ENCODE measurements around the gene SLFN12.
"Not testable (repeated sequence)": the region's sequence is repeated elsewhere in the genome, so short reads cannot be mapped to it uniquely, and the experiment has no call there.

SLFN12 gene
- total RNA-seq = 6.6 to 8.9 (median 6.9) reads per million in 3 donors

DNA sequence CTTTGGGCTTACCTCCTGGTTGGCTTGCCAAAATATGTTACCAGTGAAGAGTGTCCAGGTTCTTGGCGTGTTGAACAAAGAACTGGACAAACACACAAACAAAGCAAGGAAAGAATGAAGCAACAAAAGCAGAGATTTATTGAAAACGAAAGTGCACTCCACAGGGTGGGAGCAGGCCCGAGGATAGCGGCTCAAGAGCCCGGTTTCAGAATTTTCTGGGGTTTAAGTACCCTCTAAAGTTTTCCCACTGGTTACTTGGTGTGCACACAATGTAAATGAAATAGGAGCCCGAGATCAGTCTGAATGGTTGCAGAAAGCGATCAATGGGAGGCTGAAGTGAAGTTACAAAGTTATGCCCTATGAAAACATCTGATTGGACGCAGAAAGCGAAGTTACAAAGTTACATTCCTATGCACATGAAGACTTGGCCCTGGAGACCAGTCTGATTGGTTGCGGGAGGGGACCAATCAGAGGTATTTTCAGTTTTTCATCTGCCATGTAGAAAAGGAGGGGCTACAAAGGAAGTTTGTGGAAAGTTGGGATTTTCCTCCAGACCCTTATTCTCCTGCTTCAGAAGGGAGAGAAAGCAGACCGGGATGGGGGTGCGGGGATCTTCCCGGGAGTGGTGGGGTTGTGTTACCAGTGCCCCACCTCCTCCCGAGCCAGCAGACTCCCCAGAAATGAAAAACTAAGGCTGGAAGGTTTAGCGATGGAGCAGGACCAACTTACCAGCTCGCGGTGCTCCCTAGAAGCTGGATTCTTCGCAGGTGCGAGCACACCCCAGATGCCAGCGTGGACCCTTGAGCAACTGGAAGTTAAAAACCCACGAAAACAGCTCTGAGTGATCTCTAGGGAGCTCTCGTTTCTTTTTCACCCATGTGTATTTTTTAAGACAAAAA is at the start of gene SLFN12:
SLFN12 (minus strand) TSS at position 325 of the 899 bp plus-strand sequence. CDS start 9,472 bp downstream, outside the sequence.
- Histone ChIP-seq H3K9me3 (ENCODE audit: control insufficient read depth, low read length) (no peaks in the 10 kb centered on the region), H3K27me3 (replicated peaks; ENCODE audit: control insufficient read depth, insufficient read depth, low read length, poor library complexity, severe bottlenecking) (no peaks in the 10 kb centered on the region), H3K36me3 (ENCODE audit: control insufficient read depth, insufficient read depth, low read length) (no peaks in the 10 kb centered on the region), H3K4me1 (ENCODE audit: control insufficient read depth, insufficient read depth, low read length, poor library complexity, severe bottlenecking) (peaks cover 14% of the 10 kb centered on the region), H3K27ac (ENCODE audit: insufficient read depth, low read length, poor library complexity, severe bottlenecking) (peak within 1 kb of the TSS; percentile 64), H3K4me3 (ENCODE audit: insufficient read depth, low read depth, low read length, poor library complexity, severe bottlenecking) (peak within 1 kb of the TSS; percentile 63)
- peak; percentile 27 to 59 (median 36) for DNase-seq

DNA sequence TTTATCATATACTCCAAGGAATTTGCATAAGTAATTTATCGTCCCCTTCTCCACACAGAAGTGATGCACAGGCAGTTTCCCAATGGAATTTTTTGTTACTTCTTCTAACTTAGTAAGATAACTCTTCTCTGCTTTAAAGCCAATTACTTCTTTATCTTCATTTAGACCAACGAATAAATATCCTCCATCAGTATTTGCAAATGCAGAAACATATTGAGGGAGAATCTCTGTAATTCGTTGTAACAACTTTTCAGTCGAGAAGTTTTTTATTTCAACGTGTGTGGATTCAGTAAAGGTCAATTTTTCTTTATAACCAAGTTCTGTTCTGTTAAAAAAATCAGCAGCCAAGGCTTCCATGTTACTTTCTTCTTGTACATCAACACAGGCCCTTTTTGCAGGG is 47.0 kb upstream of the SLFN12 start:
- Histone ChIP-seq H3K36me3 (ENCODE audit: control insufficient read depth, insufficient read depth, low read length) (peaks cover 43% of the 10 kb centered on the region), H3K4me1 (ENCODE audit: control insufficient read depth, insufficient read depth, low read length, poor library complexity, severe bottlenecking) (no peaks in the 10 kb centered on the region), H3K27me3 (replicated peaks; ENCODE audit: control insufficient read depth, insufficient read depth, low read length, poor library complexity, severe bottlenecking) (no peaks in the 10 kb centered on the region), H3K4me3 (ENCODE audit: insufficient read depth, low read depth, low read length, poor library complexity, severe bottlenecking) (no peak overlapping the region), H3K9me3 (ENCODE audit: control insufficient read depth, low read length) (no peaks in the 10 kb centered on the region), H3K27ac (ENCODE audit: insufficient read depth, low read length, poor library complexity, severe bottlenecking) (no peak overlapping the region)
- DNase-seq = no peak

GRCh38 chr17:35477248-35477647 is 44.9 kb upstream of the SLFN12 start:
- Histone ChIP-seq H3K27me3 (replicated peaks; ENCODE audit: control insufficient read depth, insufficient read depth, low read length, poor library complexity, severe bottlenecking) (no peaks in the 10 kb centered on the region), H3K4me1 (ENCODE audit: control insufficient read depth, insufficient read depth, low read length, poor library complexity, severe bottlenecking) (no peaks in the 10 kb centered on the region), H3K36me3 (ENCODE audit: control insufficient read depth, insufficient read depth, low read length) (peaks cover 36% of the 10 kb centered on the region), H3K9me3 (ENCODE audit: control insufficient read depth, low read length) (no peaks in the 10 kb centered on the region), H3K4me3 (ENCODE audit: insufficient read depth, low read depth, low read length, poor library complexity, severe bottlenecking) (no peak overlapping the region), H3K27ac (ENCODE audit: insufficient read depth, low read length, poor library complexity, severe bottlenecking) (no peak overlapping the region)
- DNase-seq = no peak

GRCh38 chr17:35476283-35476820 is 44.1 kb upstream of the SLFN12 start:
- no peak for DNase-seq
- no peaks in the 10 kb centered on the region for H3K27me3 ChIP-seq (replicated peaks; ENCODE audit: control insufficient read depth, insufficient read depth, low read length, poor library complexity, severe bottlenecking)
- H3K9me3 ChIP-seq (ENCODE audit: control insufficient read depth, low read length) = no peaks in the 10 kb centered on the region
- no peak overlapping the region for H3K27ac ChIP-seq (ENCODE audit: insufficient read depth, low read length, poor library complexity, severe bottlenecking)
- no peak overlapping the region for H3K4me3 ChIP-seq (ENCODE audit: insufficient read depth, low read depth, low read length, poor library complexity, severe bottlenecking)
- H3K4me1 ChIP-seq (ENCODE audit: control insufficient read depth, insufficient read depth, low read length, poor library complexity, severe bottlenecking) = no peaks in the 10 kb centered on the region
- H3K36me3 ChIP-seq (ENCODE audit: control insufficient read depth, insufficient read depth, low read length) = peaks cover 36% of the 10 kb centered on the region

- H3K36me3 ChIP-seq (ENCODE audit: control insufficient read depth, insufficient read depth, low read length) = no peaks in the 10 kb centered on the region
- H3K27me3 ChIP-seq (replicated peaks; ENCODE audit: control insufficient read depth, insufficient read depth, low read length, poor library complexity, severe bottlenecking) = no peaks in the 10 kb centered on the region
- no peaks in the 10 kb centered on the region for H3K9me3 ChIP-seq (ENCODE audit: control insufficient read depth, low read length)
- peaks cover 16% of the 10 kb centered on the region for H3K4me1 ChIP-seq (ENCODE audit: control insufficient read depth, insufficient read depth, low read length, poor library complexity, severe bottlenecking)
- peak overlapping the region; percentile 30 for H3K27ac ChIP-seq (ENCODE audit: insufficient read depth, low read length, poor library complexity, severe bottlenecking)
- H3K4me3 ChIP-seq (ENCODE audit: insufficient read depth, low read depth, low read length, poor library complexity, severe bottlenecking) = no peak overlapping the region
- no peak for DNase-seq
Measured at GRCh38 chr17:35468475-35468874, 36.2 kb upstream of the SLFN12 start.

- Histone ChIP-seq H3K36me3 (ENCODE audit: control insufficient read depth, insufficient read depth, low read length) (no peaks in the 10 kb centered on the region), H3K27ac (ENCODE audit: insufficient read depth, low read length, poor library complexity, severe bottlenecking) (no peak overlapping the region), H3K9me3 (ENCODE audit: control insufficient read depth, low read length) (no peaks in the 10 kb centered on the region), H3K4me1 (ENCODE audit: control insufficient read depth, insufficient read depth, low read length, poor library complexity, severe bottlenecking) (peaks cover 16% of the 10 kb centered on the region), H3K27me3 (replicated peaks; ENCODE audit: control insufficient read depth, insufficient read depth, low read length, poor library complexity, severe bottlenecking) (no peaks in the 10 kb centered on the region), H3K4me3 (ENCODE audit: insufficient read depth, low read depth, low read length, poor library complexity, severe bottlenecking) (no peak overlapping the region)
- DNase-seq = no peak
Measured at GRCh38 chr17:35467824-35468223, 35.5 kb upstream of the SLFN12 start.

- Histone ChIP-seq H3K27me3 (replicated peaks; ENCODE audit: control insufficient read depth, insufficient read depth, low read length, poor library complexity, severe bottlenecking) (no peaks in the 10 kb centered on the region), H3K9me3 (ENCODE audit: control insufficient read depth, low read length) (no peaks in the 10 kb centered on the region), H3K36me3 (ENCODE audit: control insufficient read depth, insufficient read depth, low read length) (no peaks in the 10 kb centered on the region), H3K4me3 (ENCODE audit: insufficient read depth, low read depth, low read length, poor library complexity, severe bottlenecking) (peak overlapping the region; percentile 31), H3K27ac (ENCODE audit: insufficient read depth, low read length, poor library complexity, severe bottlenecking) (peak overlapping the region; percentile 14), H3K4me1 (ENCODE audit: control insufficient read depth, insufficient read depth, low read length, poor library complexity, severe bottlenecking) (no peaks in the 10 kb centered on the region)
- peak; percentile 55 to 64 (median 62) for DNase-seq
Measured at GRCh38 chr17:35460354-35460851, 28.1 kb upstream of the SLFN12 start.

DNA sequence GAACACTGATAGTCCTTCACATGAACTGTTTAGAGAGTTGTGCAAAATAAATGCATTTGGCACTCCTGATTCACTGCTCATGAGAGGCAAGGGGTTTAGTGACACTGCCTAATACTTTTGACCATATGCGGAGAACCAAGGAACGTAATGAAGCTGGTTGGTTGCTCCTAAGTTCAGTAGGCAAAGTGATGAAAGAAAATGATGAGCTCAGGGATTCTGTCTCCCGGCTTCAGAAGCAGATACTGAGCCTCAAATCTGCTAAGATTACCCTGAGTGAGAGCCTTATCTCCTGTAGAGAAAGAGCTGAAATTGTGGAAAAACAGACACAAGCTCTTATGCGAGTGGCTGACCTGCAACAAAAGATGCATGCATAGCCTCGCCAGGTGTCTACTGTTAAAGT is 21.7 kb upstream of the SLFN12 start:
- not testable (repeated sequence) for H3K9me3 ChIP-seq (ENCODE audit: control insufficient read depth, low read length); H3K4me1 ChIP-seq (ENCODE audit: control insufficient read depth, insufficient read depth, low read length, poor library complexity, severe bottlenecking); H3K27ac ChIP-seq (ENCODE audit: insufficient read depth, low read length, poor library complexity, severe bottlenecking); DNase-seq; H3K4me3 ChIP-seq (ENCODE audit: insufficient read depth, low read depth, low read length, poor library complexity, severe bottlenecking); H3K27me3 ChIP-seq (replicated peaks; ENCODE audit: control insufficient read depth, insufficient read depth, low read length, poor library complexity, severe bottlenecking); H3K36me3 ChIP-seq (ENCODE audit: control insufficient read depth, insufficient read depth, low read length)

- H3K4me3 ChIP-seq (ENCODE audit: insufficient read depth, low read depth, low read length, poor library complexity, severe bottlenecking) = no peak overlapping the region
- no peaks in the 10 kb centered on the region for H3K9me3 ChIP-seq (ENCODE audit: control insufficient read depth, low read length)
- H3K4me1 ChIP-seq (ENCODE audit: control insufficient read depth, insufficient read depth, low read length, poor library complexity, severe bottlenecking) = no peaks in the 10 kb centered on the region
- H3K36me3 ChIP-seq (ENCODE audit: control insufficient read depth, insufficient read depth, low read length) = no peaks in the 10 kb centered on the region
- no peak for DNase-seq
- H3K27me3 ChIP-seq (replicated peaks; ENCODE audit: control insufficient read depth, insufficient read depth, low read length, poor library complexity, severe bottlenecking) = no peaks in the 10 kb centered on the region
- no peak overlapping the region for H3K27ac ChIP-seq (ENCODE audit: insufficient read depth, low read length, poor library complexity, severe bottlenecking)
Measured at GRCh38 chr17:35453171-35453570, 20.9 kb upstream of the SLFN12 start.

DNA sequence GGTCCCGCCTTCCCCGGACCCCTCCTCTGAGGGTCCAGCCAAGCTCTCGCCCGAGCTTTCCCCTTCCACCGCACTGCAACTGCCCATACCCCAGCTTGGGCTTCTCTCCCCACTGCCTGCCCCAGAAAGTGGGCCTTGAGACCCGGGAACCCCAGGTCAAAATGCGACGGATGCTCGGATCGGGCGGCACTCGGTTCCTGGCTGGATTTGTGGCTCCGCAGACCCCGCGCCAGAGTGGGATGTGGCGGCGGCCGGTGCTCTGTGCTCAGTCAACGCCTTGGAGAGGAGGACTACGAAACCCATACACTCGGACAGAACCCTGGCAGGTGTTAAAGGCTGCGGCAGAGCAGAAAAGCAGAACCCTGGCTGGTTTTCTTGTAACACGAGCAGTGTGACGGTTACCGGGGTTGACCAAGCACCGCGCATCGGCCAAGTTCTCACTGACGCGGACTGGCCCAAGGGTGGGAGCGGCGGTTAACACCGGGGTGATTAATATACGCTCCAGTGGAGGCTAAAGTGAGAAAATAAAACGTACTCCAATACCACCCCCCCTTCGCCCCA is 17.2 kb upstream of the SLFN12 start:
- H3K4me3 ChIP-seq (ENCODE audit: insufficient read depth, low read depth, low read length, poor library complexity, severe bottlenecking) = no peak overlapping the region
- H3K36me3 ChIP-seq (ENCODE audit: control insufficient read depth, insufficient read depth, low read length) = no peaks in the 10 kb centered on the region
- H3K27ac ChIP-seq (ENCODE audit: insufficient read depth, low read length, poor library complexity, severe bottlenecking) = no peak overlapping the region
- no peaks in the 10 kb centered on the region for H3K4me1 ChIP-seq (ENCODE audit: control insufficient read depth, insufficient read depth, low read length, poor library complexity, severe bottlenecking)
- H3K27me3 ChIP-seq (replicated peaks; ENCODE audit: control insufficient read depth, insufficient read depth, low read length, poor library complexity, severe bottlenecking) = no peaks in the 10 kb centered on the region
- H3K9me3 ChIP-seq (ENCODE audit: control insufficient read depth, low read length) = no peaks in the 10 kb centered on the region
- no peak for DNase-seq
